CD4-positive, alpha-beta T cell treated with Interleukin-21 for 1 hour (primary cell): ENCODE data around the gene BBIP1.
"Not testable (repeated sequence)": the region's sequence is repeated elsewhere in the genome, so short reads cannot be mapped to it uniquely, and the experiment has no call there.

Source experiments
- DNase-seq: peaks from one replicate; pipeline ENCODE4 v3.0.0-alpha.2; 2020

The BBIP1 gene

DNA sequence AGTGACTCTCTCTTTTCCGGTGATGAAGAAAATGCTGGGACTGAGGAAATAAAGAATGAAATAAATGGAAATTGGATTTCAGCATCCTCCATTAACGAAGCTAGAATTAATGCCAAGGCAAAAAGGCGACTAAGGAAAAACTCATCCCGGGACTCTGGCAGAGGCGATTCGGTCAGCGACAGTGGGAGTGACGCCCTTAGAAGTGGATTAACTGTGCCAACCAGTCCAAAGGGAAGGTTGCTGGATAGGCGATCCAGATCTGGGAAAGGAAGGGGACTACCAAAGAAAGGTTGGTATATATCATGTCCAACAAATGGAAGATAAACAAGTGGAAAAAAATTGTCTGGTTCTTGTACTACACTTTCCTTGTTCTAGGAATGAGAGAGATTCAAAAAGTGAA, 37.7 kb downstream of the BBIP1 start:
- no peak for DNase-seq

DNA sequence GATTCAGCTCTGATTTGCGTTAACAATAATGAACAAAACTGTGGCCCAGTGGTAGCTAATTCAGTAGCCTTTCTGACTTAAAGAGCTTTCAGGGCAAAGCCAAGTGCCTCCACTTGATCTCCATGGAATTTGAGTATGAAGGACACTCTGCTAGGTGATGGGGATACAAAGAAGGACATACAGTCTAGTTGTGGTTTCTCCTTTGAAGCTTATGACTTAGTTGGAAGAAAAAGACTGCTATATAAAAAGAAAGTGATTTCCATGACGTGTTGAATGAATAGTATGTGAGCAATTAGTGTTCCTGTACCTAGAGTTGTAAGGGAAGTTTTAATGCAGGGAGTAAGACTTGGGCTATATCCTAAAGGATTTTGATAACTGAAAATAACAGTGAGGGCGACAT, 39.0 kb downstream of the BBIP1 start:
- no peak for DNase-seq

DNA sequence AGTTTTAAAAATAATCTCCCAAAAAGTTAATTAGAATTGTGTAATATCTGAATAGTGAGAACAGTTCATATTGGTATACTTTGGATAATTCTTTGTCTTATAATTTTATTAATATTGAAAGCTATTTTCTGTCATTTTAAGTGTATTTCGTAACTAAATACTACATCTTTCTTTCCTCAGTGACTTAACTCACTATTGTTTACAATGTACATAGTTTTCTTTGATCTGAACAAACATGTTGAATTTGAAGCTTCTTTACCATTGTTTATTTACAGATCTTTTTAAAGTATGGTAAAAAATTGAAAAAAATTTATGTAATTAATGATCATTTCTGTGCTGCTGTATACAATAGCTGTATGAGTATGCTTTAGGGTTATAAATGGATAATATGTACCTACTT, 42.2 kb downstream of the BBIP1 start:
- no peak for DNase-seq

- no peak for DNase-seq
These were observed 43.0 kb downstream of the BBIP1 start for GRCh38 chr10:110876000-110876399.

DNA sequence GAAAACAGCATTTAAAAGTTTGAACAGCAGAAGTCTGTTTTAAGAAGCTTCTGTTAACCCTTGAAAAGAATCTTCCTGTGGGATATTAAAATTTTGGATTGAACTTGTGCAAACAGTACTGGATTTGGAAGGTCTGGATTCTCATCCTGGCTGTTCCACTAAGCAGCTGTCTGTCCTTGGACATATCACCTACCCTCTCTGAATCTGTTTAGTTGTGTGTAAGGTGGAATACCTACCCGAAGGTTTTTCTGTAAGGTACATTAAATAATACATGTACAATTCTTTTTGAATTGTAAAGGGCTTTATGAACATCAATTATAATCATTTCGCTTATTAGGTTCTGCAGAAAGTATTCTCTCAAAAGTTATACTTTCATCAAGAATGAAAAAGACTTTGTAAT, 45.0 kb downstream of the BBIP1 start:
- DNase-seq = no peak

DNA sequence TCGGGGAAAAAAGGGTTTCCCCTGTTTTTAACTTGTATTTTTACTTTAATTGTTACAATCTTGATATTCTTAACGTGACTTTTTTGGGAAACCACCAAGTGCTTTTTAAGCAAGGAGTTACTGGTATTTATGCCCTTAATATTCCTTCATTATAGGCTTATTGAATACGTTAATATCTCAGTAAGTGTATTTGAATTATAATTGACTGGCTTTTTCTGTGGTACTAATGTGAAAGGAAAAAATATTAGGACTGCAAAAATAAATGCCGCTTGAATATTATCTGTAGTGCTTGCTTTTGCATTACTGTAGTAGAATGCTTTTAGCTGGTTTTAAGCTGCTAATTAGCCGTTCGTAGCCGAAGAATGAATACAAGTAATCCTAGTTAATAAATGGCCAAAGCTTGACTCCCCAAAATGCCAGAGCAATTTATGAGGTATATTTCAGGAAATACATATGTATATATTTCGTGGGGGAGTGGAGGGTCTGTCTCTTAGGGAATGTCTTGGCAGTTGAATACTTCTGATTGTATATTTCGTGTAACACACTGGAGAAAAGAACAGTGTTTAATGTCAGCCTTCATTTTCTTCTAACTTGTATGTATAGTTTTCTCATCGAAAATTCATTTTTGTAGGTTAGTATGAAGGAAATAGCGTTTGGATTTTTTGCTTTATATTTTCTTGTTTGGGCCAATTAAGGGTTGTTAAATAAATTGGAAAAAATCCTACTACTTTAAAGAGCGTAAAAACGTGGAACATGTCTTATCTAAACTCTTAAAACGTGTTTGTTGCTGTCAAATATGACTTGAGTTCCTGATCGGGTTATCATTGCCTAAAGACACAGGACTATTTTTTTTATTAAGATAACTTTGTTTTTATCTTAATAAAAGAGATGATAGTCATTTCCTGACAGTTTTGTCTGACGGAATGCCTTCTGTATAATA, 45.7 kb downstream of the BBIP1 start:
- no peak for DNase-seq

GRCh38 chr10:110872145-110872983, 46.6 kb downstream of the BBIP1 start:
- peak; percentile 91 for DNase-seq

DNA sequence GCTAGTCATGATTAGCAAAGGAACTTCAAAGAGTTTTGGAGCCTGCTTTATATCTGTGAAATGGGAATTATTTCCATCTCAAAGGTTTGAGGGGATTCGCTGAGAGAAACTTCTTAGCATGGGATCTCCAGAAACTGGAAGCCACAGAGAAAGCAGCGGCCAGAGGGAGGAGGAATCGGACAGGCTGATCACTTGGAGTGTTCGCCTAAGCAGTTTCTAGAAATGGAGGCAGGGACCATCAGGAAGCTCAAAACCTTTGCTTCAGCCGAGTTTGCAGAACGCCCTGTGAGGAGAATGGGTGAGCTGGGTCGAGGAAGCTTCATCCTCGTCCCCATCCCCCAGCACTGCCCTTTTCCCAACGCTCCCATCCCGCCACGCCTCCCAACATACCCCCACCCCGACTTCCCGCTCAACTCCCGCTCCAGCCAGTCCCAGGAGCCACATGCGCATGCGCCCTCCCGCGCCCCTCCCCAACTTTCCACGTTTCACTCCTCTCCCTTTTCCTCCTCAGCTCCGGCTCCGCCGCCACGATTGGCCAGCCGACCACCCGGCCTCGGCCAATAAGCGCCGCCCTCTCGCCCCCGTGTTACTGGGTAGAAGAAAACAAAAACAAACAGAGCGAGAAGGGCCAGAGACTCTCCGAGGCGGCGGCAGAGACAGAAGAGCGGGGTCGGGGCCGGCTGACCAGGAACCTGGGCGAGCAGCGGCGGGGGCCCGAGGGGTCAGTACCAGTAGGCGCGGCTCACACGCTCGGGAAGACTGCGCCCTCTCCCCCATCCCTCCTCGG, 47.5 kb downstream of the BBIP1 start, which contains the start of gene PDCD4:
Gene PDCD4 (plus strand): TSS at position 631 of the 787 bp plus-strand sequence. CDS start 4,100 bp downstream, outside the sequence.
- peak; percentile 96 for DNase-seq

GRCh38 chr10:110870823-110871297, 48.1 kb downstream of the BBIP1 start:
- DNase-seq = no peak

GRCh38 chr10:110868981-110869380, 50.0 kb downstream of the BBIP1 start:
- peak; percentile 78 for DNase-seq

DNA sequence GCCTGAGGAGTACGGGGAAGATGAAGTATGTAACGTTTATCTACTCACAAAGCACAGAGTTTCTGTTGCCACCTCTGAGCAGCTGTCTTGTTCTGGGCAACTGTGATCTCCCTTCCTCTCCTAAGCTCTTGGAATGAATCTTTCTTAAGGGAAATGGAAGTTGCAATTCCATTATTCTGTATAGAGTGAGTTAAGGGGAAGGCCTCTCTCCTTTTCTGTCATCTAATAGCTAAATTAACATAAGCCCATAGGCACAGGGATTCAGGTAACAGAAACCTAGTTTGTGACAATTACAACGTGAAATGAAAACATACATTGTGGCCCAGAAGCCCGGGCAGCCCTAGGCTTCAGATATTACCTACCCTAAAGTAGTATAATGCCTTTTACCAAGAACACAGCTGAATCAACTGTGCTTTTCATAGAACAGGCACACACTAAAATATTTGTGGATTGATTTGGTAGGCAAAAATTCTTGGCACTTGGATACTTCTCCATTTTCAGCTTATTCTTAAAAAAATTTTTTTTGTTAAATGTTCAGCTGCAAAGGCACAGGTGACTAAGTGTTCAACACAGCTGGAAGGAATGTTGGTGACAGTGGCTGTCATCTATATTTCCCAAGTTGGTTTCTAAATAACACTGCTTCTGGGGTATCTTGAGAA, 51.0 kb downstream of the BBIP1 start:
- DNase-seq = no peak

GRCh38 chr10:110867011-110867806, 51.8 kb downstream of the BBIP1 start:
- DNase-seq = not testable (repeated sequence)

- DNase-seq = no peak
These were observed 53.0 kb downstream of the BBIP1 start for GRCh38 chr10:110865809-110866482.

DNA sequence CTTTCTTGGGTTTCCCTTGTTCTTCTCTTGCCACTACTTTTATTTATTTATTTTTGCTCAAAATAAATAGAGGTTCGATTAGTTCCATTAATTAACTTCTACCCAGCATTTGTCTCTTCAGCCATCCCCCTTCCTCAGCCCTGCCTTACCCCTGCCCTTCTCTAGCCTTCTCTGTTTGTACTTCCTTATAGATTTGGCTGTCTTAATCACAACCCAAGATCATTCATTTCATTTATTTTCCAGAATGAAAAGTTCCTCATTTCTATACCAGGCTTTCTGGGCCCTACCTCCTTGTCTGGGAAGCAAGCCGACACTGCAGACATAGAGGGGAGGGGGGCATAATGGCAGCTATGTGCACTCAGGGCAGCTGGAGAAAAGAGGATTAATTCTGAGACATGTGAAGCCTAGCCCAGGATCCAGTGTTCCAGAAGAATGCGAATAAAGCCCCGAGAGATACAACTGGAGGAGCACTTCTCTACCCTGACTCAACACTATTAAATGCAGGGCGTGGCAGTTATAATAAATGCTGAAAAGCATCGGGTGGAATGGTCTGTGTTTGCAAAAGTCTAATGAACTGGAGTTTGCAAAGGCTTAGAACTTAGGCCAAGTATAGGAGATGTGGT, 53.7 kb downstream of the BBIP1 start:
- DNase-seq = no peak

DNA sequence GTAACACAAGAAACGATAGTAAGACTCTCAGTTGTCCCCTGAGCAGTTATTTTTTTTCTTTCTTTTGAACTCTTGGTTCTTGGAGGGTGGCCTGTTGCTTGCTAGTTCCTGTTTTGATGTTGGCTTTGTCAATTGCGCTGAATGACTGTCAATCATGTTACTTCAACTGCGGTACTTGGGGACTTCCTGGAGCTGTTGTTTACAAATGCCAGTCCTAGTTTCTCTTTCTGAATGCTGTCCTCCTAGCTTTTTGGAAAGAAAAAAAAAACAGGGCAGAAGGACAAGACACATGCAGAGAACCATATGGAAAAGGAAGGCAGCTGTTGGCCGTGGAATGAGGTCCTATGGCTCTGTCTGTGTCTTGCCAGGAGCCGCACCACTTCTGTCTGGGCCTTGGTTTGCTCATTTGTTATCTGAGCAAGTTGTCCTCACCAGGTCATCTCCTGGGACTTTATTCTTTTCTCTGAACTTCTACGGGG, 54.3 kb downstream of the BBIP1 start:
- peak; percentile 89 for DNase-seq

DNA sequence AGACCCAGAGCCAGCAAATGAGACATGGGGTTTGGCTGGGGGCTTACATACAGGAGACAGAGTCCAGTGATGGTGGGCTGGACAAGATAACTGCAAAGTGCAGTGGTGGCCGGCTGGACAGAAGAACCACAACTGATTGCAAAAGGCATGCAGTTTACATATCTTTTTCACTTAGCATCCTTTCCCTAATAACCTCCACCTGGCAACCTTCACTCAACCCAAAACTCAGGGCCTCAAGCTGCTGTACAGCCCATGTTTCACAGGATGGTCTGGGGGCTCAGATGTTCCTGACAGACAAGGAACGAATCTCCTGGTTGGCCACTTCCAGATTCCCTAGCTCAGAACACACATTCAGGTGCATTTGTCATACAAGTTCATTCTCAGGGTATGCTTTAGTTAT, 55.0 kb downstream of the BBIP1 start:
- no peak for DNase-seq

DNA sequence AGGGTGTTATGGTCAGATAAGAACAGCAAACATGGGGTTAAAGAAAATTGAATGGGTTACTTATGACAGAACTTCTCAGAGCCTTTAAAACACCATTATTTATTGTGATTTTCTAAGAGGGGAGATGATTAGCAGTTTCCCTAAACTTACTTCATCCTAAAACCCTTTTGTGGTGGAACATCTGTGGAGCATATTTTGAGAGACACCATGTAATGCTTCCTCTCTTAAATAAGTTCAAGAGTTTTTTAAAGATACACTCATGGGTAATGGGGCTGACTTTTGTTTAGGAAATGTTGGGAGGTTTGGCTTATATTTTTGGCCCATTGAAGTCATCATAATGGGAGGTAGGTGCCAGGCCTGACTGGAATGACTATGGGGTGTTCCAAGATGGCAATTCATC, 55.6 kb downstream of the BBIP1 start:
- DNase-seq = no peak

GRCh38 chr10:110862961-110863360, 56.0 kb downstream of the BBIP1 start:
- DNase-seq = no peak

GRCh38 chr10:110861930-110862649, 56.9 kb downstream of the BBIP1 start:
- no peak for DNase-seq
